Activated T-cell treated with anti-CD3 and anti-CD28 coated beads for 48 hours (primary cell): ENCODE measurements around the gene ZDHHC11.

Source experiments
- DNase-seq: peaks from one replicate; pipeline ENCODE4 v3.0.0-alpha.2; 2020; ENCODE audit warnings: low read depth

ZDHHC11 gene

GRCh38 chr5:850511-851006, at the start of gene ZDHHC11:
TSS of gene ZDHHC11 (minus strand) at chr5:850986. CDS start at chr5:850602, 384 bp downstream.
- DNase-seq: no peak

GRCh38 chr5:893711-894110, 42.9 kb upstream of the ZDHHC11 start:
- DNase-seq: no peak

GRCh38 chr5:893137-893506, 42.3 kb upstream of the ZDHHC11 start:
- no peak for DNase-seq

- peak; percentile 88 for DNase-seq
Measured at GRCh38 chr5:892394-893136, 41.8 kb upstream of the ZDHHC11 start, which contains the start of the genes BRD9 and TRIP13. TSS of gene BRD9 (minus strand) at chr5:892801. CDS start at chr5:892657, 144 bp downstream. TSS of gene TRIP13 (plus strand) at chr5:892884. CDS start at chr5:892999, 115 bp downstream.

- no peak for DNase-seq
Measured at GRCh38 chr5:891837-892393, 41.1 kb upstream of the ZDHHC11 start.

GRCh38 chr5:891117-891836, 40.5 kb upstream of the ZDHHC11 start:
- DNase-seq: no peak

GRCh38 chr5:889075-889710, 38.4 kb upstream of the ZDHHC11 start:
- no peak for DNase-seq

GRCh38 chr5:888638-889035, 37.9 kb upstream of the ZDHHC11 start:
- DNase-seq: no peak

GRCh38 chr5:887947-888637, 37.3 kb upstream of the ZDHHC11 start:
- DNase-seq: no peak

- DNase-seq: no peak
Measured at GRCh38 chr5:886716-887325, 36.0 kb upstream of the ZDHHC11 start.

GRCh38 chr5:886036-886435, 35.2 kb upstream of the ZDHHC11 start:
- DNase-seq: no peak

GRCh38 chr5:885529-885928, 34.7 kb upstream of the ZDHHC11 start:
- no peak for DNase-seq

GRCh38 chr5:885127-885442, 34.3 kb upstream of the ZDHHC11 start:
- DNase-seq: no peak

- DNase-seq: no peak
Measured at GRCh38 chr5:884345-885126, 33.8 kb upstream of the ZDHHC11 start.

- DNase-seq: no peak
Measured at GRCh38 chr5:883475-884181, 32.8 kb upstream of the ZDHHC11 start.

GRCh38 chr5:882253-883183, 31.7 kb upstream of the ZDHHC11 start:
- no peak for DNase-seq

- DNase-seq: no peak
Measured at GRCh38 chr5:881551-881935, 30.8 kb upstream of the ZDHHC11 start.

GRCh38 chr5:880816-881550, 30.2 kb upstream of the ZDHHC11 start:
- no peak for DNase-seq
